ENCODE measurements around the gene CEP89.
"Not testable (repeated sequence)": the region's sequence is repeated elsewhere in the genome, so short reads cannot be mapped to it uniquely, and the experiment has no call there.

CEP89 gene

DNA sequence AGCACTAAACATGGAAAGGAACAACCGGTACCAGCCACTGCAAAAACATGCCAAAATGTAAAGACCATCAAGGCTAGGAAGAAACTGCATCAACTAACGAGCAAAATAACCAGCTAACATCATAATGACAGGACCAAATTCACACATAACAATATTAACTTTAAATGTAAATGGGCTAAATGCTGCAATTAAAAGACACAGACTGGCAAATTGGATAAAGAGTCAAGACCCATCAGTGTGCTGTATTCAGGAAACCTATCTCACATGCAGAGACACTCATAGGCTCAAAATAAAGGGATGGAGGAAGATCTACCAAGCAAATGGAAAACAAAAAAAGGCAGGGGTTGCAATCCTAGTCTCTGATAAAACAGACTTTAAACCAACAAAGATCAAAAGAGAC is 123.7 kb downstream of the CEP89 start:
- in situ Hi-C loops (cut with MboI; ENCODE audit: low sequenced_read_pairs) = not testable (repeated sequence)

GRCh38 chr19:32843716-32844245 is 128.0 kb downstream of the CEP89 start:
- in situ Hi-C loops (cut with MboI; ENCODE audit: low sequenced_read_pairs) = no loop called here

DNA sequence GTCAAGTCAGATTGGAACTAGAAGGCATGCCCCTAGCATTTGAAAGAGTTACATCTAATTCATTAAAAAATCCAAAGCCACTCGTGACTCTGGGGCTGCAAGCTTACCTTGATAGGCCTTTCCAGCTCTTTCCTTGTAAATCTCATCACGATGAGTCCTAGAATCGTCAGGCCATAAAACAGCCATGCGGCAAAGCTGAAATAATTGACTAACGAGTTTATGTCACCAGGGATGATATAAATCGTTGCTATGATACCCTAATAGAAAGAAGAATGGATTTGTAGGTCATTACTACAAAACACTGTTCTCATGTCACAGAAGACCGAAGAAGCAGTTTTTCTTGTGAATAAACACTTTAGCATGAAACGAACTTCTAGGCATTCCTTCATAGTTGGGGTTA is 129.7 kb downstream of the CEP89 start:
- in situ Hi-C loops (cut with MboI; ENCODE audit: low sequenced_read_pairs) = no loop called here

- in situ Hi-C loops (cut with MboI; ENCODE audit: low sequenced_read_pairs) = no loop called here
Observed at GRCh38 chr19:32837531-32837930, 134.2 kb downstream of the CEP89 start.

DNA sequence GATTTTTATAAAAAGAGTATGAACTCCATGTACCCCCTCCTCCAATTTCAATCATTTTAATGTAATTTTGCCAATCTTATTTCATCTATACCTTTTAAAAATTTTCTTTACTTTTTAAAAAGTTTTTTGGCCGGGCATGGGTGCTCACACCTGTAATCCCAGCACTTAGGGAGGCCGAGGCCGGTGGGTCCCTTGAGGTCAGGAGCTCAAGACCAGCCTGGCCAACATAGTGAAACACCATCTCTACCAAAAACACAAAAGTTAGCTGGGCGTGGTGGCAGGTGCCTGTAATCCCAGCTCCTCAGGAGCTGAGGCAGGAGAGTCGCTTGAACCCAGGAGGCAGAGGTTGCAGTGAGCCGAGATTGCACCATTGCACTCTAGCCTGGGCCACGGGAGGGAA is 138.4 kb downstream of the CEP89 start:
- in situ Hi-C loops (cut with MboI; ENCODE audit: low sequenced_read_pairs) = not testable (repeated sequence)

DNA sequence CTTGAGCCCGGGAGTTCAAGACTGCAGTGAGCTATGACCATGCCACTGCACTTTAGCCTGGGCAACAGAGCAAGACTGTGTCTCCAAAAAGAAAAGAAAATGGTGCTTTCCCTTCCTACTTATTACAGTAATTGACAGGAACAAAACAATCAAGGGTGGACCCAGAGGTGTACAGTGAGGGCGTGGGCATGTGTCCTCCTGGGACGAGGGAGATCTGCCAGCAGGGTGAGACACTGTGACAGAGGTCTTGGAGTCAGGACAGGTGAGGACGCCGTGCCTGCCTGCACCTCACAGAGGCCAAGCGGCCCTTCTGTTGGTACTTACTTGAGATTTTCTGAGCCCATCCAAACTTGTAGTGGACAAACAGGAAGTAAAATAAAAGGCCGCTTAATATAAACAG is 138.9 kb downstream of the CEP89 start:
- in situ Hi-C loops (cut with MboI; ENCODE audit: low sequenced_read_pairs) = not testable (repeated sequence)

- in situ Hi-C loops (cut with MboI; ENCODE audit: low sequenced_read_pairs) = not testable (repeated sequence)
Observed at GRCh38 chr19:32832094-32832493, 139.7 kb downstream of the CEP89 start.

- in situ Hi-C loops (cut with MboI; ENCODE audit: low sequenced_read_pairs) = no loop called here
Observed at GRCh38 chr19:32831611-32832010, 140.1 kb downstream of the CEP89 start.

DNA sequence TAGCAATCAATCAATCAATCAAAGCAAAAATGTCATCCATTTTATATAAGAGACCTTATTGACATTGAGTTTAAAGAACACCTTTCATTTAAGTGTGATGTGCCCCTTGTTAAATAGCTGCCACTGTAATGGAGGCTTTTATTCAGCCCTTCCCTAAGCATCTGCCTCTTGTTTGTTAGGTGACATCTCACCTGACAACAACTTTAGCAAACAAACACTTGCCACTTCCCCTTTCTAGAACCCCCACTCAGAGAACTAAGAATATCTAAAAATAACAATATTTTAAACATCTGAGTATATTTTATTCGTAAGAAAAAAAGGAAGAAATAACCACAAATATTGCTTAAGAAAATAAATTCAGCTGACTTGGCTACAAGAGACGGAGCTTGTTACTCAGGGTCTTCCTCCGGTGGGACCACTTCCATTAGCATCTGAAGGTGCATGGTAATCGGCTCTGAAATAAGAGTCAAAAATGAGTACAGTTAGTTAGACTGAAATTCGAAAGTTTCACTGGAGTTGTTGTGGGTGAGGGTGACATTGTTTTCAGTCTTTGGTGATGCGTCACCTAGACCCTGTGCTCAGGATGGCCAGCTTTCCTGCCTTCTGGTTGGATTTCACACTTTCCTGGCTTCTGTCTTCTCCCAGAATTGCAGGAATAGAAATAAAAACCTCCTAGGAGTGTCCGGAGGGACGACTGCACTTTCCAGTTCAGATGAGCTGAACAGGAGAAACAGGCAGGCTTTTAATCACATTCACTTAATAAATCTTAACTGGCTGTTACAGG is 141.3 kb downstream of the CEP89 start:
- in situ Hi-C loops (cut with MboI; ENCODE audit: low sequenced_read_pairs) = no loop called here

GRCh38 chr19:32829345-32829896 is 142.3 kb downstream of the CEP89 start:
- in situ Hi-C loops (cut with MboI; ENCODE audit: low sequenced_read_pairs) = no loop called here

GRCh38 chr19:32828643-32829344 is 143.0 kb downstream of the CEP89 start:
- in situ Hi-C loops (cut with MboI; ENCODE audit: low sequenced_read_pairs) = no loop called here

DNA sequence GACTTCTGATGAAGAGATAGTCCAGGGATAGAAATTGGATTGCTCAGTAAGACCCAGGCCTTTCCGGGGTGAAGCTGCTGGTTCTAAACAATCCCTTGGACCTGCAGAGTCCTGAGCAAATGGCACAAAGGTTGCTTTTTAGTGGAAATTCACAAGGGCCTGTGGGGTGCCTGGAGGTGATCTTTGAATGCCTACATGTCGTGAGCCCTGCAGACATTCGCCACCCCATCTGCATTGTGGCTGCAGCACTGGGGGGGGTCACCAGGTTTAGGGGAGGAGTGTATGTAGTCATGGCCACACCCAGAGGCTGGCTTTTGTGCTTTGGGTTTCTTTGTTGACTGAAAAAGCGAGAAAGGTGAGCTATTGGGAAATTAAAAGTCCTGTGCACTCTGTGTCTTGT is 143.6 kb downstream of the CEP89 start:
- in situ Hi-C loops (cut with MboI; ENCODE audit: low sequenced_read_pairs) = no loop called here

Data from HL-60/S4 treated with retinoic acid at 250 ng/mL for 4 days and 3 days (cell line).